ENCODE measurements around the gene POLD1. TPM values are rescaled to one million over a fixed set of nuclear protein-coding genes. Genes with fewer than 3 reads are reported as not detected.
"Not testable (repeated sequence)": the region's sequence is repeated elsewhere in the genome, so short reads cannot be mapped to it uniquely, and the experiment has no call there.

POLD1 gene
- total RNA-seq: 100 to 1,000 TPM; 191 to 196 TPM

- DNase-seq: peak; percentile 99
- Mint-ChIP-seq H3K27me3 (peaks cover 6% of the 10 kb centered on the region), H3K36me3 (peaks cover 28% of the 10 kb centered on the region), H3K9me3 (no peaks in the 10 kb centered on the region), H3K27ac (peak within 1 kb of the TSS; percentile 99), H3K4me1 (peaks cover 33% of the 10 kb centered on the region), H3K4me3 (peak within 1 kb of the TSS; percentile 95)
These were observed at the start of gene POLD1 for GRCh38 chr19:50383852-50384684. POLD1 (plus strand) TSS chr19:50384347; CDS start chr19:50398852, 14,505 bp downstream.

- H3K4me1 Mint-ChIP-seq: peaks cover 38% of the 10 kb centered on the region
- peaks cover 5% of the 10 kb centered on the region for H3K36me3 Mint-ChIP-seq
- peaks cover 56% of the 10 kb centered on the region for H3K27me3 Mint-ChIP-seq
- no peak for DNase-seq
- H3K4me3 Mint-ChIP-seq: no peak overlapping the region
- peaks cover 3% of the 10 kb centered on the region for H3K9me3 Mint-ChIP-seq
- H3K27ac Mint-ChIP-seq: no peak overlapping the region
These were observed 49.3 kb upstream of the POLD1 start for GRCh38 chr19:50334741-50335421.

GRCh38 chr19:50337031-50337430, 47.1 kb upstream of the POLD1 start:
- not testable (repeated sequence) for H3K9me3 Mint-ChIP-seq, H3K4me3 Mint-ChIP-seq, H3K27ac Mint-ChIP-seq, H3K36me3 Mint-ChIP-seq, DNase-seq
- peaks cover 22% of the 10 kb centered on the region for H3K4me1 Mint-ChIP-seq
- peaks cover 35% of the 10 kb centered on the region for H3K27me3 Mint-ChIP-seq

- H3K4me1 Mint-ChIP-seq: peaks cover 10% of the 10 kb centered on the region
- H3K27ac Mint-ChIP-seq: no peak overlapping the region
- DNase-seq: no peak
- H3K4me3 Mint-ChIP-seq: no peak overlapping the region
- H3K36me3 Mint-ChIP-seq: peaks cover 3% of the 10 kb centered on the region
- H3K9me3 Mint-ChIP-seq: no peaks in the 10 kb centered on the region
- H3K27me3 Mint-ChIP-seq: peaks cover 9% of the 10 kb centered on the region
These were observed 43.8 kb upstream of the POLD1 start for GRCh38 chr19:50340331-50340730.

GRCh38 chr19:50341091-50341564, 43.0 kb upstream of the POLD1 start:
- peaks cover 2% of the 10 kb centered on the region for H3K9me3 Mint-ChIP-seq
- H3K4me1 Mint-ChIP-seq: peaks cover 7% of the 10 kb centered on the region
- H3K36me3 Mint-ChIP-seq: peaks cover 4% of the 10 kb centered on the region
- peaks cover 4% of the 10 kb centered on the region for H3K27me3 Mint-ChIP-seq
- no peak overlapping the region for H3K27ac Mint-ChIP-seq
- H3K4me3 Mint-ChIP-seq: no peak overlapping the region
- DNase-seq: no peak

GRCh38 chr19:50344661-50345318, 39.4 kb upstream of the POLD1 start:
- Mint-ChIP-seq H3K27me3 (no peaks in the 10 kb centered on the region), H3K27ac (peak overlapping the region; percentile 14)
- no peak for DNase-seq

GRCh38 chr19:50347089-50347581, 37.0 kb upstream of the POLD1 start:
- not testable (repeated sequence) for H3K36me3 Mint-ChIP-seq, DNase-seq, H3K27me3 Mint-ChIP-seq, H3K9me3 Mint-ChIP-seq
- Mint-ChIP-seq H3K4me1 (peaks cover 26% of the 10 kb centered on the region), H3K27ac (peak overlapping the region; percentile 73), H3K4me3 (peak overlapping the region; percentile 19)

More at GRCh38 chr19:50344661-50345318, 39.4 kb upstream of the POLD1 start:
- H3K4me1 Mint-ChIP-seq: peaks cover 26% of the 10 kb centered on the region
- H3K4me3 Mint-ChIP-seq: peak overlapping the region; percentile 3
- peaks cover 2% of the 10 kb centered on the region for H3K9me3 Mint-ChIP-seq
- peaks cover 6% of the 10 kb centered on the region for H3K36me3 Mint-ChIP-seq

- Mint-ChIP-seq H3K4me3 (no peak overlapping the region), H3K36me3 (peaks cover 3% of the 10 kb centered on the region), H3K4me1 (peaks cover 23% of the 10 kb centered on the region), H3K27ac (no peak overlapping the region), H3K27me3 (peaks cover 10% of the 10 kb centered on the region), H3K9me3 (peaks cover 2% of the 10 kb centered on the region)
- DNase-seq: no peak
These were observed 34.7 kb upstream of the POLD1 start for GRCh38 chr19:50349277-50350057.

- Mint-ChIP-seq H3K27me3 (peaks cover 10% of the 10 kb centered on the region), H3K36me3 (no peaks in the 10 kb centered on the region), H3K4me1 (peaks cover 16% of the 10 kb centered on the region), H3K27ac (no peak overlapping the region), H3K4me3 (no peak overlapping the region), H3K9me3 (no peaks in the 10 kb centered on the region)
- DNase-seq: no peak
These were observed 31.9 kb upstream of the POLD1 start for GRCh38 chr19:50352242-50352641.

GRCh38 chr19:50353487-50353880, 30.7 kb upstream of the POLD1 start:
- H3K27ac Mint-ChIP-seq, H3K9me3 Mint-ChIP-seq, DNase-seq, H3K36me3 Mint-ChIP-seq, H3K4me3 Mint-ChIP-seq: not testable (repeated sequence)
- Mint-ChIP-seq H3K4me1 (peaks cover 15% of the 10 kb centered on the region), H3K27me3 (peaks cover 10% of the 10 kb centered on the region)

- H3K4me3 Mint-ChIP-seq: peak overlapping the region; percentile 82
- H3K27ac Mint-ChIP-seq: peak overlapping the region; percentile 94
- H3K4me1 Mint-ChIP-seq: peaks cover 41% of the 10 kb centered on the region
- peaks cover 3% of the 10 kb centered on the region for H3K27me3 Mint-ChIP-seq
- DNase-seq: no peak
- H3K9me3 Mint-ChIP-seq: peaks cover 14% of the 10 kb centered on the region
- H3K36me3 Mint-ChIP-seq: peaks cover 36% of the 10 kb centered on the region
These were observed 27.4 kb upstream of the POLD1 start for GRCh38 chr19:50356691-50357177.

- DNase-seq: peak; percentile 84
- peak overlapping the region; percentile 82 for H3K4me3 Mint-ChIP-seq
- peaks cover 48% of the 10 kb centered on the region for H3K4me1 Mint-ChIP-seq
- peak overlapping the region; percentile 94 for H3K27ac Mint-ChIP-seq
- peaks cover 2% of the 10 kb centered on the region for H3K27me3 Mint-ChIP-seq
- H3K9me3 Mint-ChIP-seq: peaks cover 14% of the 10 kb centered on the region
- H3K36me3 Mint-ChIP-seq: peaks cover 39% of the 10 kb centered on the region
These were observed 26.7 kb upstream of the POLD1 start for GRCh38 chr19:50357178-50358100.
